GM21367 (cell line): ENCODE data around the gene GPR89B.
"Not testable (repeated sequence)": the region's sequence is repeated elsewhere in the genome, so short reads cannot be mapped to it uniquely, and the experiment has no call there.

Source experiments
- ATAC-seq: cut with Tn5 transposase; IDR thresholded peaks from one replicate; pipeline ENCODE4 v1.9.1; 2021; ENCODE audit not compliant: unreplicated experiment

GPR89B gene

GRCh38 chr1:147935296-147935695 is 7.1 kb downstream of the GPR89B start:
- ATAC-seq = not testable (repeated sequence)

- ATAC-seq = not testable (repeated sequence)
These were observed 12.2 kb downstream of the GPR89B start for GRCh38 chr1:147940456-147940855.

- not testable (repeated sequence) for ATAC-seq
These were observed 14.3 kb downstream of the GPR89B start for GRCh38 chr1:147942563-147942962.

- not testable (repeated sequence) for ATAC-seq
These were observed 21.3 kb downstream of the GPR89B start for GRCh38 chr1:147949517-147949916.

- ATAC-seq = not testable (repeated sequence)
These were observed 30.7 kb downstream of the GPR89B start for GRCh38 chr1:147958906-147959305.

GRCh38 chr1:147959680-147960079 is 31.5 kb downstream of the GPR89B start:
- not testable (repeated sequence) for ATAC-seq

- ATAC-seq = not testable (repeated sequence)
These were observed 36.4 kb downstream of the GPR89B start for GRCh38 chr1:147964575-147964974.

GRCh38 chr1:147966657-147967056 is 38.4 kb downstream of the GPR89B start:
- not testable (repeated sequence) for ATAC-seq

GRCh38 chr1:147978896-147979651 is 50.9 kb downstream of the GPR89B start:
- ATAC-seq = not testable (repeated sequence)

GRCh38 chr1:147985374-147985773 is 57.2 kb downstream of the GPR89B start:
- not testable (repeated sequence) for ATAC-seq

- ATAC-seq = not testable (repeated sequence)
These were observed 59.7 kb downstream of the GPR89B start for GRCh38 chr1:147987893-147988292.

- not testable (repeated sequence) for ATAC-seq
These were observed 64.7 kb downstream of the GPR89B start for GRCh38 chr1:147992916-147993315.

GRCh38 chr1:147993400-147993799 is 65.2 kb downstream of the GPR89B start:
- ATAC-seq = not testable (repeated sequence)

GRCh38 chr1:147993825-147994615 is 65.8 kb downstream of the GPR89B start:
- ATAC-seq = not testable (repeated sequence)

- not testable (repeated sequence) for ATAC-seq
These were observed 67.9 kb downstream of the GPR89B start for GRCh38 chr1:147996088-147996487.

- ATAC-seq = not testable (repeated sequence)
These were observed 79.5 kb downstream of the GPR89B start for GRCh38 chr1:148007724-148008123.

- ATAC-seq = no peak
These were observed 82.3 kb downstream of the GPR89B start for GRCh38 chr1:148010527-148010926.

GRCh38 chr1:148013177-148014144 is 85.2 kb downstream of the GPR89B start:
- not testable (repeated sequence) for ATAC-seq

- not testable (repeated sequence) for ATAC-seq
These were observed 86.3 kb downstream of the GPR89B start for GRCh38 chr1:148014289-148015200.

GRCh38 chr1:148024918-148025317 is 96.7 kb downstream of the GPR89B start:
- not testable (repeated sequence) for ATAC-seq
